ENCODE data around the gene PAH. TPM values are rescaled to one million over a fixed set of nuclear protein-coding genes. Genes with fewer than 3 reads are reported as not detected.
A peak's percentile ranks its signal among the peaks of the same experiment; 100 is the strongest.

The PAH gene
- total and polyA plus RNA-seq, 2 of the 13 experiments (the other 11 are each of a cell fraction or from before 2014, with no cell fraction given), result 192 to 451 TPM

DNA sequence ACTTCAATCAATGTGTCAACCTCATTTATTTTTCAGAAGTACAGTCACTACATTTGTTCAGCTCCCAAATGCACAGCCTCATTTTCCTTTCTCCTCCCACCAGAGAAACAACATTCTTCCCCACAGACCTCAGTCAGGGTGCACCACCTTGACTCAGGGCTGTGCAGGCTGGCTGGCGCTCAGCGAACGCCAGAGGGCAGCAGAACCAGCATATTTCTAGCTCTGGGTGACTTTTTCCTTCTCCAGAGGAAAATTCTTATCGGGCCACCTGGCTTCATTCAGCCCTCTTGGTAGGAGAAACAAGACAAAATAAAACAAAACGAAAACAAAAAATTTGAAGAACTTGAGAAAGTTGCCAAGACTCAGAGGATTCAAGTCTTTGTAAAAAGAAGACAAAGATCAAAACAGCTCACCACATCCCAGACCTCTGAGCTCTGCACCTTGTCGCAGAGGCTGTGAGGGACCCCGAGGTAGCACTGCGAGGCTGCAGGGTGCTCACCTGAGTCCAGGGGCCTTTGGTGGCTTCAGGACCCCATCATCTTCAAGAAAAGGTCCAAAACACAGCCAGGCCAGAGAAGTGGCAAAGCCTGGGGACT is 33.7 kb downstream of the PAH start:
- H3K9me3 ChIP-seq (ENCODE audit: low read length), result no peaks in the 10 kb centered on the region
- peaks cover 17% of the 10 kb centered on the region for H3K79me2 ChIP-seq (ENCODE audit: insufficient read depth, low read length)
- no peaks in the 10 kb centered on the region for H3K27me3 ChIP-seq (ENCODE audit: control insufficient read depth in 1 of 2, insufficient read depth in 2 of 2, low read length in 2 of 2)
- no peaks in the 10 kb centered on the region for H4K20me1 ChIP-seq (ENCODE audit: insufficient read depth, low read length)
- H3K4me1 ChIP-seq (ENCODE audit: insufficient read depth, low read length), result peaks cover 57% of the 10 kb centered on the region
- in situ Hi-C loops (cut with HindIII; ENCODE audit: extremely low pct_ligation_motif_present, low pct_unique_long_range_greater_than_20kb), result loop anchor here (5.0 kb wide), 2 partner anchors 34 to 59 kb away; partner anchors contain the start of gene PAH
- no peak overlapping the region for H3K9ac ChIP-seq (ENCODE audit: insufficient read depth, low read depth, low read length)
- ATAC-seq (peak; percentile 47), FAIRE-seq (no peak), DNase-seq (ENCODE audit: low spot score) (peak; percentile 48)
- WGBS (ENCODE audit: low lambda C conversion rate), result 42% methylated on average over 8 of the region's 8 CpGs
- H3K4me2 ChIP-seq (ENCODE audit: low read depth, low read length), result no peak overlapping the region
- BruUV-seq (replicated peaks), result no TSS peak
- peaks cover 20 to 65% of the 10 kb centered on the region in 2 experiments for H3K36me3 ChIP-seq (replicated peaks in 1 of 2; ENCODE audit: control insufficient read depth in 1 of 2, insufficient read depth in 2 of 2, low read length in 2 of 2)
- intact Hi-C loops (cut with micrococcal nuclease; ENCODE audit: unreplicated experiment), result loop anchor here (1.0 to 2.0 kb wide), 3 partner anchors 34 to 621 kb away; partner anchors contain the start of gene PAH
- no peak overlapping the region for H3K4me3 ChIP-seq (replicated peaks in 1 of 3; ENCODE audit: insufficient read depth in 1 of 3, low read depth in 2 of 3, low read length in 3 of 3)
- ChIA-PET CTCF (ENCODE audit: low intra/inter-chr PET ratio, low total read pairs) (interaction anchor here (0.6 to 1.9 kb wide), 2 partner anchors 56 to 67 kb away, joined by 3 to 56 read pairs; no protein-coding TSS in a partner anchor), POLR2A (interaction anchor here (0.8 to 2.8 kb wide), 11 partner anchors 8 to 67 kb away, joined by 3 to 33 read pairs (median 6); partner anchors contain the start of gene PAH)
- H3K27ac ChIP-seq (ENCODE audit: extremely low read length, insufficient read depth, low read length), result peak overlapping the region; percentile 96
- H2AFZ ChIP-seq (ENCODE audit: low read length), result no peak overlapping the region
- TF ChIP-seq ZNF124 (CRISPR knock-in tag; IDR thresholded peaks at IDR 0.05) (0 out of 2 replicates have a peak, but pooled peaks have one; percentile 18), ZNF12 (CRISPR knock-in tag; IDR thresholded peaks at IDR 0.05) (no peak), GFI1 (CRISPR knock-in tag; IDR thresholded peaks at IDR 0.05; ENCODE audit: borderline replicate concordance) (no peak), MLLT10 (CRISPR knock-in tag; IDR thresholded peaks at IDR 0.05) (no peak), ZFX (CRISPR knock-in tag; IDR thresholded peaks at IDR 0.05; ENCODE audit: low read depth) (no peak), ZNF484 (CRISPR knock-in tag; IDR thresholded peaks at IDR 0.05; ENCODE audit: borderline replicate concordance, low read depth) (no peak), ZMYM4 (CRISPR knock-in tag; IDR thresholded peaks at IDR 0.05) (peak; percentile 45; the same call in 1 of the 2 replicates), KDM5A (IDR thresholded peaks at IDR 0.05; ENCODE audit: borderline replicate concordance, low read length) (no peak), MIER3 (CRISPR knock-in tag; IDR thresholded peaks at IDR 0.05; ENCODE audit: borderline replicate concordance) (0 out of 2 replicates have a peak, but pooled peaks have one; percentile 22), ZNF530 (CRISPR knock-in tag; IDR thresholded peaks at IDR 0.05; ENCODE audit: low read depth) (no peak), PHB2 (IDR thresholded peaks at IDR 0.05; ENCODE audit: partially characterized antibody) (no peak), POGZ (CRISPR knock-in tag; IDR thresholded peaks at IDR 0.05) (0 out of 2 replicates have a peak, but pooled peaks have one; percentile 29), BORCS8-MEF2B (CRISPR knock-in tag; IDR thresholded peaks at IDR 0.05) (peak; percentile 43; the same call in 1 of the 2 replicates)
- TF ChIP-seq, protein P1, sequence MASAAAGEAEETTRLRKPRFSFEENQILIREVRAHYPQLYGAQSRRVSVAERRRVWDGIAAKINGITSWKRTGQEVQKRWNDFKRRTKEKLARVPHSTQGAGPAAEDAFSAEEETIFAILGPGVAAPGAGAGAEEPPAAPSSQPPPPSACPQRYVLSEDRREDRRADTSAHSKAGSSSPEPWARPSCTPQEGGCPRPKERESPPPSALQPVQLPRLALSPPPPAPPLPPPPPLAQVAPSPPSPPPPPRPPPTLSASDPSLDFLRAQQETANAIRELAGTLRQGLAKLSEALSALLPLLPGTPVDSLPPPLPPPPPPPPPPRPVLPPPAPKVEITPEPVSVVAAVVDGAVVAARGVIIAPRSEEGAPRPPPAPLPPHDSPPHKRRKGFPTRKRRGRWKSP (CRISPR knock-in tag; IDR thresholded peaks at IDR 0.05), result 0 out of 2 replicates have a peak, but pooled peaks have one; percentile 23
- TF ChIP-seq, protein P2, sequence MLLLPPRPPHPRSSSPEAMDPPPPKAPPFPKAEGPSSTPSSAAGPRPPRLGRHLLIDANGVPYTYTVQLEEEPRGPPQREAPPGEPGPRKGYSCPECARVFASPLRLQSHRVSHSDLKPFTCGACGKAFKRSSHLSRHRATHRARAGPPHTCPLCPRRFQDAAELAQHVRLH (CRISPR knock-in tag; IDR thresholded peaks at IDR 0.05; ENCODE audit: borderline replicate concordance, low read depth), result 0 out of 2 replicates have a peak, but pooled peaks have one; percentile 42
- TF ChIP-seq, protein P3, sequence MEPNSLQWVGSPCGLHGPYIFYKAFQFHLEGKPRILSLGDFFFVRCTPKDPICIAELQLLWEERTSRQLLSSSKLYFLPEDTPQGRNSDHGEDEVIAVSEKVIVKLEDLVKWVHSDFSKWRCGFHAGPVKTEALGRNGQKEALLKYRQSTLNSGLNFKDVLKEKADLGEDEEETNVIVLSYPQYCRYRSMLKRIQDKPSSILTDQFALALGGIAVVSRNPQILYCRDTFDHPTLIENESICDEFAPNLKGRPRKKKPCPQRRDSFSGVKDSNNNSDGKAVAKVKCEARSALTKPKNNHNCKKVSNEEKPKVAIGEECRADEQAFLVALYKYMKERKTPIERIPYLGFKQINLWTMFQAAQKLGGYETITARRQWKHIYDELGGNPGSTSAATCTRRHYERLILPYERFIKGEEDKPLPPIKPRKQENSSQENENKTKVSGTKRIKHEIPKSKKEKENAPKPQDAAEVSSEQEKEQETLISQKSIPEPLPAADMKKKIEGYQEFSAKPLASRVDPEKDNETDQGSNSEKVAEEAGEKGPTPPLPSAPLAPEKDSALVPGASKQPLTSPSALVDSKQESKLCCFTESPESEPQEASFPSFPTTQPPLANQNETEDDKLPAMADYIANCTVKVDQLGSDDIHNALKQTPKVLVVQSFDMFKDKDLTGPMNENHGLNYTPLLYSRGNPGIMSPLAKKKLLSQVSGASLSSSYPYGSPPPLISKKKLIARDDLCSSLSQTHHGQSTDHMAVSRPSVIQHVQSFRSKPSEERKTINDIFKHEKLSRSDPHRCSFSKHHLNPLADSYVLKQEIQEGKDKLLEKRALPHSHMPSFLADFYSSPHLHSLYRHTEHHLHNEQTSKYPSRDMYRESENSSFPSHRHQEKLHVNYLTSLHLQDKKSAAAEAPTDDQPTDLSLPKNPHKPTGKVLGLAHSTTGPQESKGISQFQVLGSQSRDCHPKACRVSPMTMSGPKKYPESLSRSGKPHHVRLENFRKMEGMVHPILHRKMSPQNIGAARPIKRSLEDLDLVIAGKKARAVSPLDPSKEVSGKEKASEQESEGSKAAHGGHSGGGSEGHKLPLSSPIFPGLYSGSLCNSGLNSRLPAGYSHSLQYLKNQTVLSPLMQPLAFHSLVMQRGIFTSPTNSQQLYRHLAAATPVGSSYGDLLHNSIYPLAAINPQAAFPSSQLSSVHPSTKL (CRISPR knock-in tag; IDR thresholded peaks at IDR 0.05), result peak; percentile 58; the same call in 1 of the 2 replicates
- TF ChIP-seq, protein P4, sequence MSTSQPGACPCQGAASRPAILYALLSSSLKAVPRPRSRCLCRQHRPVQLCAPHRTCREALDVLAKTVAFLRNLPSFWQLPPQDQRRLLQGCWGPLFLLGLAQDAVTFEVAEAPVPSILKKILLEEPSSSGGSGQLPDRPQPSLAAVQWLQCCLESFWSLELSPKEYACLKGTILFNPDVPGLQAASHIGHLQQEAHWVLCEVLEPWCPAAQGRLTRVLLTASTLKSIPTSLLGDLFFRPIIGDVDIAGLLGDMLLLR (CRISPR knock-in tag; IDR thresholded peaks at IDR 0.05), result no peak
- TF ChIP-seq, protein P5, sequence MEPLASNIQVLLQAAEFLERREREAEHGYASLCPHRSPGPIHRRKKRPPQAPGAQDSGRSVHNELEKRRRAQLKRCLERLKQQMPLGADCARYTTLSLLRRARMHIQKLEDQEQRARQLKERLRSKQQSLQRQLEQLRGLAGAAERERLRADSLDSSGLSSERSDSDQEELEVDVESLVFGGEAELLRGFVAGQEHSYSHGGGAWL (CRISPR knock-in tag; IDR thresholded peaks at IDR 0.05), result 0 out of 2 replicates have a peak, but pooled peaks have one; percentile 31

All from HepG2 (cell line).